HG03135 (cell line): ENCODE results near the gene PRMT2.
"Not testable (repeated sequence)": the region's sequence is repeated elsewhere in the genome, so short reads cannot be mapped to it uniquely, and the experiment has no call there.

Experiments used
- ATAC-seq: cut with Tn5 transposase; IDR thresholded peaks from one replicate; pipeline ENCODE4 v1.9.1; 2021; ENCODE audit warnings: mild to moderate bottlenecking, moderate library complexity; ENCODE audit not compliant: unreplicated experiment

PRMT2 gene

GRCh38 chr21:46666941-46667740 lies 31.7 kb downstream of the PRMT2 start:
- no peak for ATAC-seq

- ATAC-seq = no peak
Observed at GRCh38 chr21:46667741-46668380, 32.4 kb downstream of the PRMT2 start.

GRCh38 chr21:46668381-46668780 lies 32.9 kb downstream of the PRMT2 start:
- ATAC-seq = no peak

- not testable (repeated sequence) for ATAC-seq
Observed at GRCh38 chr21:46668904-46669303, 33.4 kb downstream of the PRMT2 start.

GRCh38 chr21:46674430-46675007 lies 39.0 kb downstream of the PRMT2 start:
- no peak for ATAC-seq

GRCh38 chr21:46675595-46676280 lies 40.3 kb downstream of the PRMT2 start:
- no peak for ATAC-seq

- ATAC-seq = not testable (repeated sequence)
Observed at GRCh38 chr21:46676542-46676941, 41.1 kb downstream of the PRMT2 start.

GRCh38 chr21:46681593-46681992 lies 46.1 kb downstream of the PRMT2 start:
- ATAC-seq = not testable (repeated sequence)

- not testable (repeated sequence) for ATAC-seq
Observed at GRCh38 chr21:46698652-46699051, 63.2 kb downstream of the PRMT2 start.

- ATAC-seq = not testable (repeated sequence)
Observed at GRCh38 chr21:46699104-46699503, 63.6 kb downstream of the PRMT2 start.
